A673 (cell line): Measurements from ENCODE around the gene AQP5.

ENCODE experiments used
- CTCF ChIP-seq: fragments of 300-800, 200-600 bp; sonication (generic); conservative IDR thresholded peaks from 2 replicates; pipeline ENCODE4 v1.5.1; 2017; ENCODE audit warnings: low read depth, mild to moderate bottlenecking, antibody characterized with exemption, low read length, moderate library complexity, mixed read lengths
- EZH2 ChIP-seq: fragments of 200-600 bp; sonication (generic); IDR thresholded peaks from 2 replicates; pipeline ENCODE4 v1.6.1; 2017; ENCODE audit warnings: borderline replicate concordance, low read depth, mild to moderate bottlenecking, mixed read lengths, antibody characterized with exemption, low read length; ENCODE audit not compliant: poor library complexity, severe bottlenecking

GRCh38 chr12:49962861-49963765 lies 1.4 kb downstream of the AQP5 start:
- TF ChIP-seq CTCF, result no peak
- TF ChIP-seq EZH2, result no peak
